GM18873 (cell line): Measurements from ENCODE around the gene EED.

Experiments
- ATAC-seq: cut with Tn5 transposase; IDR thresholded peaks from one replicate; pipeline ENCODE4 v1.9.1; 2021; ENCODE audit warnings: mild to moderate bottlenecking, moderate library complexity, moderate number of reproducible peaks; ENCODE audit not compliant: unreplicated experiment, low FRiP score

The EED gene, protein sequence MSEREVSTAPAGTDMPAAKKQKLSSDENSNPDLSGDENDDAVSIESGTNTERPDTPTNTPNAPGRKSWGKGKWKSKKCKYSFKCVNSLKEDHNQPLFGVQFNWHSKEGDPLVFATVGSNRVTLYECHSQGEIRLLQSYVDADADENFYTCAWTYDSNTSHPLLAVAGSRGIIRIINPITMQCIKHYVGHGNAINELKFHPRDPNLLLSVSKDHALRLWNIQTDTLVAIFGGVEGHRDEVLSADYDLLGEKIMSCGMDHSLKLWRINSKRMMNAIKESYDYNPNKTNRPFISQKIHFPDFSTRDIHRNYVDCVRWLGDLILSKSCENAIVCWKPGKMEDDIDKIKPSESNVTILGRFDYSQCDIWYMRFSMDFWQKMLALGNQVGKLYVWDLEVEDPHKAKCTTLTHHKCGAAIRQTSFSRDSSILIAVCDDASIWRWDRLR

DNA sequence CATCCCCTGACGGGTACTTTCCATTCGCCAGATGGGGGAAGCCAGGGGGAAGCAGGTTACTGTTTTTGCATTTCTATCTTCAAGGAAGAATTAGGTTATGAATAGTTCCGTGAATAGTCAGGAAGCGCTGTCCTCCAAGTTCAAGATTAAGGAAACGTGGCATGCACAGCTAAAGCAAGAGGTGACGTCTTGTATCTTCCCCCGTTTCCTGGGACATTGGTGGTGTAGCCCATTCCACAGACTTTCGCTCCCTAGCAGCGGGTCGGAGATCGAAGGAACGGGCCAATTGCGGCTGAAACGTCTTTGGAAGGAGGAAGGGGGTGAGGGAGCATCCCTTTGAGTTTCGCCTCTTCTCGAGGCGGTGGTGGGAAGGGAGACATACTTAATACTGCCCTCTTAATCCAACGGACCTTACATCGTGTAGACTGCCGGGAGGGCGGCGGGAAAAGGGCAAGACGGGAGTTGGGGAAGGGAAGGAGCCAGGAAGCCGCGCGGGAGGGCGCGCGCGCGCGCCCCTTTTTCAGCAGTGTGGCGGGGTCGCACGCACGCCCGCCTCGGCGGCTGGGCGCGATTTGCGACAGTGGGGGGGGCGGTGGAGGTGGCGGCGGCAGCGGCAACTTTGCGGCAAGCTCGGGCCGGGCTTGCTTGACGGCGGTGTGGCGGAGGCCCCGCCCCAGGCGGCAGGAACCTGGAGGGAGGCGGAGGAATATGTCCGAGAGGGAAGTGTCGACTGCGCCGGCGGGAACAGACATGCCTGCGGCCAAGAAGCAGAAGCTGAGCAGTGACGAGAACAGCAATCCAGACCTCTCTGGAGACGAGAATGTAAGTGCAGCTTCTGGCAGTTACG is at the start of gene EED:
EED (plus strand) TSS at position 232 of the 847 bp plus-strand sequence; CDS start at position 709, 477 bp downstream.
- peak; percentile 53 for ATAC-seq

GRCh38 chr11:86194998-86195397 is 49.6 kb upstream of the EED start:
- ATAC-seq, result no peak

GRCh38 chr11:86196085-86196696 is 48.4 kb upstream of the EED start:
- ATAC-seq, result no peak

DNA sequence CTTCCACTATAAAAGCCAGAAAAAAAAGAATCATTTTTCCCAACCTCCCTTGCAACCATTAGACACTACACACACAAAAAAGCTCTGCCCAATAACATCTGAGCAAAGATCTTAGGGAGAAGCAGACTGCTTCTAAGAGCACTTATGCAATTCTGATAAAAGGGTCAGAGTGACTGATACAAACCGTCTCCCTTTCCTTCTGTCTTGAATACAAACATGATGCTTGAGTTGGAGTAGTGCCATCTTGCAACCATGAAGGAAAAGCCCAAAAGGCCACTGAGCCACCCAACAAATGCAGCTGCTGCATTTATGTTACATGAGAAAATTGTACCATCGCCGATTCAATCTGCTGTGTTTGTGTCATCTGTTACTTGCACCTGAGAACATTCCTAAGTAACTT is 47.6 kb upstream of the EED start:
- ATAC-seq, result no peak

- ATAC-seq, result no peak
These were observed 47.1 kb upstream of the EED start for GRCh38 chr11:86197448-86197847.

GRCh38 chr11:86198139-86198538 is 46.4 kb upstream of the EED start:
- no peak for ATAC-seq

GRCh38 chr11:86199354-86199753 is 45.2 kb upstream of the EED start:
- ATAC-seq, result no peak

- ATAC-seq, result no peak
These were observed 43.1 kb upstream of the EED start for GRCh38 chr11:86201371-86201884.

- no peak for ATAC-seq
These were observed 42.6 kb upstream of the EED start for GRCh38 chr11:86202013-86202336.

DNA sequence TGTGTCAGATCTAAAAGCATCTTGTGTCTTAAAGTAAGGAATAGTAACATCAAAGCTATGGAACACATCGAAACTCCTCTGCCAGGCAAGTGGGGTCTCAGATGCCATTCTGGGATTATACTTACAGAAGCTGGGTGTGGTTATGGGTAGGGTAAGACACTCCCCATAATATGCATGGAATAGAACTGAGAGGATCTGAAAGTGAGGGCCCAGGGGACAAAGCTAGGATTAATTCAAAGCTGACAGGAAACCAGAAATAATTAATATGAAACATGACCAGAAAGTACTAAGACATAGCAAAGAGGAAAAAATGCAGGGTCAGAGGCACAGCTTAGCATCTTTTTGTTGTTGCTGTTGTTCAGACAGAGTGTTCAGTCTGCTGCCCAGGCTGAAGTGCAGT is 40.2 kb upstream of the EED start:
- no peak for ATAC-seq

DNA sequence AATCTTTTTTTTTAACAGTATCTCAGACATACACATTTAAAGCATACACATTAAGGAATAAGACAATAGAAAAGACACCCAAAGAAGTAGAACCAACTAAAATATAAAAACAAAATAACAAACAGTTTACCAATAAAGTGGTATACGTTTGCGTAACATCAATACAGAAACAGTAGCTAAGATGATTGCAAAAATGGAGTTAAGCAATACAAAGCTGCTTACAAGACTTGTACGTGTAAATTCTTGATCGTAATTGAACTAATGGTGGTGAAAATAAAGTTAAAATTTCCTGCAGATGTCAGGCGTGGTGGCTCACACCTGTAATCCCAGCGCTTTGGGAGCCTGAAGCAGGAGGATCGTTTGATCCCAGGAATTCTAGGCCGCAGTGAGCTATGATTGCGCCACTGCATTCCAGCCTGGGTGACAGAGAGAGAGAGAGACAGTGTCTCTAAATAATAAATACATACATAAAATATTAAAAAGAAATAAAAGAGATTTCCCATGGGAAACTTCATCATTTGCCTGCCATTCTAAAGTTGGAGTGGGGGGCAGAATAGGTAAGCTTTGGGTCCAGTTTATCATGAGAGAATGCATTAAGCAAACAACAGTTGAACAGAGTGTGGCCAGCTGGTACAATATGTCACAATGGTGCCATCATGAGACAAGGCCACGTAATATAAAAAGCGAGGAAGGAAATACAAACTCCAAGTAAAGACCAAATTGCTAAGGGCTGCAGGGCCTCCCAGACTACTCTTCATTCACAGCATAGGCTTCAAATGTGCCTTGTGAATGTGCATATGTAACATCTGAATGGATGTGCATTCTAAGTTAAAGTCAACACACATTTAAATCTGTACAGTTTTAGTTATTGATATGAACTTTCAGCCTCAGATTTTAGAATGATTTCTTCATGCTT is 38.9 kb upstream of the EED start:
- ATAC-seq, result no peak

DNA sequence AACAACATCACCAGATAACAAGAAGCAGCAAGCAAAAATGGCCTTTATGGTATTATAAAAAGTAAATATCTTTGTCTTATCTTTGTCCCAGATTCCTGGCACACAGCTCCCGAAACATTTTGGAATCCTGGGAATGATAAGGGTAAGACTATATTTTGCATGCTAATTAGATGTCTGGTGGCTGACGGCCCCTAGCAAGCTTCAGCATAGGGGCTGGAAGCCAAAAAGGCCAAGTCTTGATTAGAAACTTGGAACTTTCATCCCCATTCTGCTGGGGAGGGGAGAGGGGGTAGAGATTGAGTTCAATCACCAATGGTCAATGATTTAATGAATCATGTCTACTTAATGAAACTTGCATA is 38.2 kb upstream of the EED start:
- ATAC-seq, result no peak

DNA sequence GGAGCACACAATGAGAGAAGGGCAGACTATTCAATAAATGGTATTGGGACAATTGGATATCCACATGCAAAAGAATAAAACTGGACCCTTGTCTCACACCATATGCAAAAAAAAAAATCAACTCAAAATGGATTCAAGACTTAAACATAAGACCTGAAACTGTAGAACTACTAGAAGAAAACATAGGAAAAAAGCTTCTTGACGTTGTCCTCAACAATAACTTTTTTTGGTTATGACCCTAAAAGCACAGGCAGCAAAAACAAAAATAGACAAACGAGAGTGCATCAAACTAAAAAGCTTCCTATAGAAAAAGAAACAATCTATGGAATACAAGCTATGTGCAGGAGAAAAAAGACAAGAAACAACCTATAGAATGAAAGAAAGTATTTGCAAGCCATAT is 37.1 kb upstream of the EED start:
- ATAC-seq, result no peak

DNA sequence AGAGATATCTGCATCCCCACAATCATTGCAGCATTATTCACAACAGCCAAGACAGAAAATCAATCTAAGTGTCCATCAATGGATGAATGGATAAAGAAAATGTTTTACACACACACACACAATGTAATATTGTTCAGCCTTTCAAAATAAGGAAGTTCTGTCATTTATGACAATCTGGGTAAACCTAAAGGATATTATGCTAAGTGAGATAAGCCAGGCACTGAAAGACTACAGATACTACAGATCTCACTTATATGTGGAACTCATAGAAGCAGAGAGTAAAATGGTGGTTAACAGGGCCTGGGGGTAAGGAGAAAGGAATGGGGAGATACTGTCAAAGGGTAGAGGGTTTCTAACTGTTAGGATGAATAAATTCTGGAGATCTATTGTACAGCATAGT is 36.0 kb upstream of the EED start:
- no peak for ATAC-seq

GRCh38 chr11:86209806-86210657 is 34.5 kb upstream of the EED start:
- no peak for ATAC-seq

GRCh38 chr11:86210898-86211297 is 33.7 kb upstream of the EED start:
- ATAC-seq, result no peak

DNA sequence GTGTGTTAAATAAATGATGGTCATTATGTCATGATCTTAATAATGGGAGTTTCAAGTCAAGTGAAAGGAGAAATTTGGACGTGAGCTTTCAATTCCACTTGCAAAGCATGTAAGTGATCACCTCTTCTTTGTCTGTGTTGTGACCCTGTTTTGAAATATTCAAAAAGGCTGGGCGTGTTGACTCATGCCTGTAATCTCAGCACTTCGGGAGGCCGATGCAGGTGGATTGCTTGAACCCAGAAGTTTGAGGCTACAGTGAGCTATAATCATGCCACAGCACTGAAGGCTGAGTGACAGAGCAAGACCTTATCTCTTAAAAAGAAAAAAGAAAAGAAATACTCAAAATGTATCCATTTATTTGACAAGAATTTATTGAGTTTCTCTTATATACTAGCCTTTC is 32.9 kb upstream of the EED start:
- ATAC-seq, result peak; percentile 51

DNA sequence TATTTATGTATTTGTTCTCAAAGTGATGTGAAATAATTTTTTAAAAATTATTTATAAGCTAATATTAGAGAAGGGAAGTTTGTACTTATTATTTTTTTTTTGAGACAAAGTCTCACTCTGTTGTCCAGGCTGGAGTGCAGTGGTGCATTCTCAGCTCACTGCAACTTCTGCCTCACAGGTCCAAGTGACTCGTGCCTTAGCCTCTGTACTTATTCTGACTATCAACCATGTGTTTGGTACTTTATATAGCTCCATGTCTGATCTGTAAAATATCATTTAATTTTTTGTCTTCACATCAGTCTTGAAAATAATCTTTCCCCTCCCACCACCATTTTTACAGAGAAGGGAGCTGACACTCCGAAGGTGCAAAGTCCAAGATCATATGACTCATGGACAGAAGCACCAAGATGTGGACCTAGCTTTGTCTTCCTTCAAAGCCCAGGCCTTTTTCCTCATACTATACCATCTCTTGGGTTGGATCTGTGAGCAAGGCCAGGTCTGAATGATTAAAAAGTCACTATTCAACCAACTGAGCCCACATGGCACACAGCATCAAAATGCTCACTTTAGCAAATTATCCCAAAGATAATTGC is 32.4 kb upstream of the EED start:
- no peak for ATAC-seq

DNA sequence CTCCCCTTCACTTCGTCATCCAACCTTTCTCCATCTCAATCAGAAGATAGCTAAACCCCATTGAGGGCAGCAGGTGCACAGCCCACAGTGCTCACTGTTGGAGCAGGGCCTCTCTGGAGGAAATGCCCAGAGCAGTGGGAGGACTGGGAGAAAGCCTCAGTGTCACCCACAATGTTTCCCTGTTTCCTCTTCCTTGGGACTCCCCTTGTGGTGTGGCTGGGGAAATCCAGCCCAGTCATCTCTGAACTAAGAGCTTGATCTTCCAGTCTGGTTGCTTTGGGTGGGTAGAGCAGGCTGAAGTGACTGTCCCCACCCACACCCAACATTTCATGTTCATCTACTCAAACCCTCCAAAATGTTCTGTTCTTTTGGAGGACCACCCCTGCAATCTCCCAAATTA is 29.8 kb upstream of the EED start:
- ATAC-seq, result no peak
